K562 (cell line): ENCODE data around the gene ZMYND15. TPM values are rescaled to one million over a fixed set of nuclear protein-coding genes. Genes with fewer than 3 reads are reported as not detected.

Source experiments
- ATAC-seq: fragments of 200-7000 bp; cut with Tn5 transposase; 3 replicates; pipeline ENCODE4 v1.9.1; 2020; ENCODE audit warnings: moderate library complexity
- BruUV-seq: library from RNA; stranded (reverse); fragments of 400-500 nt; replicated peaks from 2 replicates; lab custom pipeline; 2021; lab: Mats Ljungman, UMichigan
- CTCF ChIA-PET: fragments of 300-600 bp; formaldehyde crosslinking; extraction: SDS; loops from one replicate; lab custom pipeline; 2021; ENCODE audit warnings: low intra/inter-chr PET ratio; lab: Yijun Ruan, JAX
- POLR2A ChIA-PET: fragments of 300-600, 350-650 bp; sonication (Branson Sonifier 250); formaldehyde crosslinking; extraction: SDS; loops from one replicate; lab custom pipeline; 2021; ENCODE audit warnings: antibody characterized with exemption, inconsistent platforms; lab: Yijun Ruan, JAX
- DNase-seq, 4 experiments: peaks; one replicate each; pipeline versions ENCODE4 v3.0.0 to v3.0.0-alpha.2; 2011 to 2018; ENCODE audit warnings: low spot score in 3 of 4, mixed read lengths in 3 of 4; ENCODE audit errors: extremely low read depth in 1 of 4
- FAIRE-seq: peaks from 2 replicates; lab custom pipeline; 2011; peaks lifted over from hg19 to GRCh38; lab: Jason Lieb, UNC
- H2AFZ ChIP-seq: 2 replicates; pipeline ENCODE4 v1.6.0; 2011; ENCODE audit warnings: low read depth, low read length, control low read depth, inconsistent platforms
- H3K27ac ChIP-seq: fragments of 200-600 bp; 3 replicates; pipeline ENCODE4 v1.8.0; 2011; ENCODE audit warnings: low read depth, mild to moderate bottlenecking, control low read depth, inconsistent platforms, low read length, moderate library complexity, mixed read lengths; ENCODE audit errors: extremely low read depth
- H3K27me3 ChIP-seq, 2 experiments: fragments of 300-600 bp in 1 of 2; 2 replicates in 1 of 2; 3 replicates in 1 of 2; pipeline versions ENCODE4 v1.6.0 to v1.8.0; 2011; ENCODE audit warnings: inconsistent platforms in 2 of 2, low read length in 2 of 2, mild to moderate bottlenecking in 1 of 2, mixed read lengths in 1 of 2, moderate library complexity in 1 of 2; ENCODE audit not compliant: control insufficient read depth in 2 of 2, insufficient read depth in 2 of 2
- H3K36me3 ChIP-seq: fragments of 300-600 bp; 3 replicates; pipeline ENCODE4 v1.8.0; 2011; ENCODE audit warnings: mild to moderate bottlenecking, low read length, inconsistent platforms; ENCODE audit not compliant: control insufficient read depth, insufficient read depth
- H3K4me1 ChIP-seq, 2 experiments: fragments of 200-600 bp in 1 of 2; replicated peaks in 1 of 2; 2 replicates in 1 of 2; 3 replicates in 1 of 2; pipeline versions ENCODE4 v1.5.1 to v1.8.0; 2011; ENCODE audit warnings: inconsistent platforms in 2 of 2, low read length in 2 of 2, mild to moderate bottlenecking in 1 of 2, mixed read lengths in 1 of 2, moderate library complexity in 1 of 2; ENCODE audit not compliant: control insufficient read depth in 2 of 2, insufficient read depth in 2 of 2
- H3K4me2 ChIP-seq: 2 replicates; pipeline ENCODE4 v1.6.1; 2011; ENCODE audit warnings: low read length, control low read depth, inconsistent platforms, mixed read lengths; ENCODE audit not compliant: insufficient read depth
- H3K4me3 ChIP-seq: fragments of 200-600 bp; sonication (generic), shearing (Covaris generic); 2 replicates; pipeline ENCODE4 v1.5.1; 2016; ENCODE audit warnings: control low read depth, inconsistent platforms
- H3K79me2 ChIP-seq: fragments of 200-600 bp; 3 replicates; pipeline ENCODE4 v1.8.0; 2011; ENCODE audit warnings: low read length, inconsistent platforms; ENCODE audit not compliant: control insufficient read depth, insufficient read depth
- H3K9ac ChIP-seq, 2 experiments: 2 replicates each; pipeline versions ENCODE4 v1.6.0 to v1.6.1; 2011; ENCODE audit warnings: low read depth in 2 of 2, low read length in 2 of 2, control low read depth in 1 of 2, inconsistent platforms in 1 of 2, mild to moderate bottlenecking in 1 of 2, mixed read lengths in 1 of 2; ENCODE audit not compliant: insufficient read depth in 1 of 2
- H3K9me1 ChIP-seq: one replicate; pipeline ENCODE4 v1.6.0; 2011; ENCODE audit warnings: inconsistent platforms, mild to moderate bottlenecking, low read length, moderate library complexity; ENCODE audit not compliant: control insufficient read depth, insufficient read depth
- H3K9me3 ChIP-seq: replicated peaks from 2 replicates; pipeline ENCODE4 v1.5.1; 2011; ENCODE audit warnings: low read depth, low read length, inconsistent platforms; ENCODE audit not compliant: control insufficient read depth, insufficient read depth
- H4K20me1 ChIP-seq: replicated peaks from 2 replicates; pipeline ENCODE4 v1.6.1; 2011; ENCODE audit warnings: low read length, inconsistent platforms, mixed read lengths; ENCODE audit not compliant: control insufficient read depth, insufficient read depth
- CTCF ChIP-seq, 3 experiments: IDR thresholded peaks in 2 of 3; conservative IDR thresholded peaks in 1 of 3; 2 replicates each; pipeline ENCODE4 v1.5.1; 2011 to 2012; ENCODE audit warnings: low read length in 3 of 3, mild to moderate bottlenecking in 3 of 3, control low read depth in 2 of 3, improper control_type of control experiment in 1 of 3, inconsistent platforms in 1 of 3, low read depth in 1 of 3, mixed read lengths in 1 of 3, moderate library complexity in 1 of 3; ENCODE audit not compliant: insufficient read depth in 2 of 3
- HIVEP1 ChIP-seq: fragments of 250-450 bp; sonication (Bioruptor Pico); IDR thresholded peaks from 2 replicates; pipeline ENCODE4 v1.4.0; 2020; ENCODE audit warnings: mild to moderate bottlenecking
- SNIP1 ChIP-seq: fragments of 450-650 bp; IDR thresholded peaks from 2 replicates; pipeline ENCODE4 v1.7.1; 2017; ENCODE audit warnings: low read depth, mild to moderate bottlenecking
- WGBS: fragments of 100-300 bp; shearing (Covaris generic); methylation state at CpG from one replicate; pipeline ENCODE4 v1.1.6; 2016; ENCODE audit warnings: low coverage, mixed read lengths; ENCODE audit not compliant: insufficient coverage; ENCODE audit errors: missing lambda C conversion rate; 5-methylcytosine and 5-hydroxymethylcytosine counted together
- in situ Hi-C: fragments of 300-500 bp; cut with MboI; formaldehyde crosslinking; loops from 4 replicates; pipeline ENCODE4 v1.15.0; 2018; ENCODE audit warnings: inconsistent platforms, mixed read lengths
- intact Hi-C: fragments of 100-400 bp; cut with micrococcal nuclease; formaldehyde crosslinking; loops from 2 replicates; pipeline ENCODE4 v1.14.2; 2022
- polyA plus RNA-seq, 8 experiments: library from polyadenylated mRNA; depleted of rRNA in 4 of 8; stranded (reverse) in 5 of 8; unstranded in 3 of 8; fragments of >200 nt; fragmentation: Nextera tagmentation in 2 of 8; fragmentation: Illumina TruSeq in 1 of 8; extraction: Ambion mirVana in 2 of 8; extraction: Trizol in 1 of 8; gene quantifications; 2 replicates each; pipeline versions ENCODE4 v1.2.1 to v1.2.3, GENCODE V29; 2011 to 2014; ENCODE audit warnings: inconsistent platforms in 1 of 8, missing spikeins in 1 of 8
- total RNA-seq, 7 experiments: library from RNA; depleted of rRNA in 6 of 7; stranded (reverse); fragments of >200 nt in 6 of 7; fragmentation: Illumina TruSeq in 2 of 7; extraction: Trizol in 2 of 7; gene quantifications; 2 replicates each; pipeline versions ENCODE4 v1.2.1 to v1.2.3, GENCODE V29; 2011 to 2021; ENCODE audit warnings: low replicate concordance in 1 of 7

Gene ZMYND15
- total and polyA plus RNA-seq, 9 of the 15 experiments (the other 6 are each of a cell fraction or from before 2014, with no cell fraction given), result 0.09 TPM; not detected in 8

GRCh38 chr17:4691686-4692085 is 47.9 kb upstream of the ZMYND15 start:
- WGBS, result 92% methylated on average over 8 of the region's 8 CpGs
- H3K36me3 ChIP-seq, result peaks cover 59% of the 10 kb centered on the region
- FAIRE-seq, result no peak

More at GRCh38 chr17:4691686-4692085, 47.9 kb upstream of the ZMYND15 start:
- H3K27me3 ChIP-seq, result no peaks in the 10 kb centered on the region
- H2AFZ ChIP-seq, result no peak overlapping the region
- H3K4me2 ChIP-seq, result no peak overlapping the region
- no peak overlapping the region for H3K27ac ChIP-seq
- no peak for DNase-seq
- no peak overlapping the region for H3K9ac ChIP-seq
- no peak overlapping the region for H3K4me3 ChIP-seq
- peaks cover 31% of the 10 kb centered on the region for H3K79me2 ChIP-seq
- BruUV-seq, result no TSS peak
- ChIA-PET POLR2A (interaction anchor here (1.0 kb wide), 1 partner anchor 9 kb away, joined by 3 read pairs; no protein-coding TSS in a partner anchor), CTCF (no interaction called here)
- H3K9me3 ChIP-seq, result no peaks in the 10 kb centered on the region
- no peaks in the 10 kb centered on the region for H3K4me1 ChIP-seq
- intact Hi-C loops, result loop anchor here (10.0 kb wide), 1 partner anchor 67 kb away; no protein-coding TSS in a partner anchor
- TF ChIP-seq CTCF (IDR thresholded peaks at IDR 0.05 in 2 of 3, conservative IDR thresholded peaks at IDR 0.05 in 1 of 3; ENCODE audit: insufficient read depth in 2 of 3, low read depth in 1 of 3, low read length in 3 of 3) (no peak), HIVEP1 (CRISPR knock-in tag) (no peak), SNIP1 (no peak)
- TF ChIP-seq, all 486 proteins: peak for 0
- in situ Hi-C loops, result no loop called here
- H4K20me1 ChIP-seq, result no peaks in the 10 kb centered on the region
- ATAC-seq, result no peak
- no peaks in the 10 kb centered on the region for H3K9me1 ChIP-seq
